Tibial nerve (tissue), 4 donors: ENCODE results near the gene UCP1.
"Not testable (repeated sequence)": the region's sequence is repeated elsewhere in the genome, so short reads cannot be mapped to it uniquely, and the experiment has no call there.

Source experiments
- CTCF ChIP-seq, 5 experiments: fragments of 200-600 bp in 3 of 5; fragments of 450-650 bp in 2 of 5; sonication (generic) in 3 of 5; IDR thresholded peaks; one replicate each; pipeline ENCODE4 v1.5.1; 2016 to 2019; ENCODE audit warnings: antibody characterized with exemption in 5 of 5, mild to moderate bottlenecking in 3 of 5, moderate library complexity in 2 of 5
- EP300 ChIP-seq, 2 donors: sonication (generic); formaldehyde crosslinking; IDR thresholded peaks; one replicate each; pipeline ENCODE4 v1.6.1; 2017; ENCODE audit warnings: antibody characterized with exemption in 2 of 2, mild to moderate bottlenecking in 1 of 2
- POLR2A ChIP-seq, 2 donors: fragments of 450-650 bp; IDR thresholded peaks; one replicate each; pipeline ENCODE4 v1.6.1; 2017; ENCODE audit warnings: antibody characterized with exemption in 2 of 2, mild to moderate bottlenecking in 2 of 2, moderate library complexity in 2 of 2

DNA sequence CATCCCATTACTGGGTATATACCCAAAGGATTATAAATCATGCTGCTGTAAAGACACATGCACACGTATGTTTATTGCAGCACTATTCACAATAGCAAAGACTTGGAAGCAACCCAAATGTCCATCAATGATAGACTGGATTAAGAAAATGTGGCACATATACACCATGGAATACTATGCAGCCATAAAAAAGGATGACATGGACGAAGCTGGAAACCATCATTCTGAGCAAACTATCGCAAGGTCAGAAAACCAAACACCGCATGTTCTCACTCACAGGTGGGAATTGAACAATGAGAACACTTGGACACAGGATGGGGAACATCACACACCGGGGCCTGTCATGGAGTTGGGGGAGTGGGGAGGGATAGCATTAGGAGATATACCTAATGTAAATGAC lies 55.0 kb downstream of the UCP1 start:
- TF ChIP-seq CTCF, POLR2A, EP300 (IDR thresholded peaks at IDR 0.05): not testable (repeated sequence)
